Measurements from ENCODE around the gene ALOX5.
"Not testable (repeated sequence)": the region's sequence is repeated elsewhere in the genome, so short reads cannot be mapped to it uniquely, and the experiment has no call there.

Gene ALOX5

GRCh38 chr10:45387096-45387893 is 13.3 kb downstream of the ALOX5 start:
- no peak overlapping the region for H3K27ac Mint-ChIP-seq

GRCh38 chr10:45389671-45390070 is 15.7 kb downstream of the ALOX5 start:
- not testable (repeated sequence) for H3K4me1 Mint-ChIP-seq; H3K36me3 Mint-ChIP-seq (ENCODE audit: low read depth); H3K4me3 Mint-ChIP-seq; H3K27me3 Mint-ChIP-seq (ENCODE audit: low read depth); H3K27ac Mint-ChIP-seq
- peaks cover 26% of the 10 kb centered on the region for H3K9me3 Mint-ChIP-seq

More at GRCh38 chr10:45387096-45387893, 13.3 kb downstream of the ALOX5 start:
- Mint-ChIP-seq H3K27me3 (ENCODE audit: low read depth) (no peaks in the 10 kb centered on the region), H3K36me3 (ENCODE audit: low read depth) (peaks cover 4% of the 10 kb centered on the region), H3K4me1 (no peaks in the 10 kb centered on the region), H3K9me3 (peaks cover 17% of the 10 kb centered on the region), H3K4me3 (no peak overlapping the region)
- TF ChIP-seq CTCF (IDR thresholded peaks at IDR 0.05; ENCODE audit: unreplicated experiment in 3 of 3): no peak

GRCh38 chr10:45391636-45392035 is 17.6 kb downstream of the ALOX5 start:
- not testable (repeated sequence) for H3K27me3 Mint-ChIP-seq (ENCODE audit: low read depth); H3K27ac Mint-ChIP-seq; H3K4me1 Mint-ChIP-seq; H3K4me3 Mint-ChIP-seq; H3K36me3 Mint-ChIP-seq (ENCODE audit: low read depth)
- peaks cover 36% of the 10 kb centered on the region for H3K9me3 Mint-ChIP-seq

- H3K36me3 Mint-ChIP-seq (ENCODE audit: low read depth): peaks cover 1% of the 10 kb centered on the region
- peaks cover 27% of the 10 kb centered on the region for H3K9me3 Mint-ChIP-seq
- no peak overlapping the region for H3K27ac Mint-ChIP-seq
- no peak for TF ChIP-seq CTCF (IDR thresholded peaks at IDR 0.05; ENCODE audit: unreplicated experiment in 3 of 3)
- H3K4me3 Mint-ChIP-seq: no peak overlapping the region
- peaks cover 17% of the 10 kb centered on the region for H3K27me3 Mint-ChIP-seq (ENCODE audit: low read depth)
- no peaks in the 10 kb centered on the region for H3K4me1 Mint-ChIP-seq
Observed at GRCh38 chr10:45395554-45395953, 21.5 kb downstream of the ALOX5 start.

GRCh38 chr10:45398595-45398994 is 24.6 kb downstream of the ALOX5 start:
- no peaks in the 10 kb centered on the region for H3K36me3 Mint-ChIP-seq (ENCODE audit: low read depth)
- H3K9me3 Mint-ChIP-seq: peaks cover 20% of the 10 kb centered on the region
- TF ChIP-seq CTCF (IDR thresholded peaks at IDR 0.05; ENCODE audit: unreplicated experiment in 3 of 3): no peak

GRCh38 chr10:45399113-45399512 is 25.1 kb downstream of the ALOX5 start:
- H3K4me3 Mint-ChIP-seq: no peak overlapping the region
- no peaks in the 10 kb centered on the region for H3K36me3 Mint-ChIP-seq (ENCODE audit: low read depth)
- H3K9me3 Mint-ChIP-seq: peaks cover 16% of the 10 kb centered on the region
- no peaks in the 10 kb centered on the region for H3K4me1 Mint-ChIP-seq
- H3K27me3 Mint-ChIP-seq (ENCODE audit: low read depth): peaks cover 28% of the 10 kb centered on the region
- no peak for TF ChIP-seq CTCF (IDR thresholded peaks at IDR 0.05; ENCODE audit: unreplicated experiment in 3 of 3)
- no peak overlapping the region for H3K27ac Mint-ChIP-seq

More at GRCh38 chr10:45398595-45398994, 24.6 kb downstream of the ALOX5 start:
- no peak overlapping the region for H3K4me3 Mint-ChIP-seq
- no peaks in the 10 kb centered on the region for H3K4me1 Mint-ChIP-seq
- H3K27ac Mint-ChIP-seq: no peak overlapping the region
- H3K27me3 Mint-ChIP-seq (ENCODE audit: low read depth): peaks cover 28% of the 10 kb centered on the region

- H3K27ac Mint-ChIP-seq: no peak overlapping the region
- H3K4me3 Mint-ChIP-seq: no peak overlapping the region
- H3K27me3 Mint-ChIP-seq (ENCODE audit: low read depth): peaks cover 28% of the 10 kb centered on the region
- no peak for TF ChIP-seq CTCF (IDR thresholded peaks at IDR 0.05; ENCODE audit: unreplicated experiment in 3 of 3)
- H3K36me3 Mint-ChIP-seq (ENCODE audit: low read depth): no peaks in the 10 kb centered on the region
- H3K9me3 Mint-ChIP-seq: peaks cover 3% of the 10 kb centered on the region
- no peaks in the 10 kb centered on the region for H3K4me1 Mint-ChIP-seq
Observed at GRCh38 chr10:45403151-45403550, 29.1 kb downstream of the ALOX5 start.

Measured in nephron (organoid).